Natural killer cell (primary cell): ENCODE results near the gene TTC21B. TPM values are rescaled to one million over a fixed set of nuclear protein-coding genes. Genes with fewer than 3 reads are reported as not detected.

Source experiments
- ATAC-seq, 3 donors: fragments of 150-1000 bp in 2 of 3; fragments of 200-7000 bp in 1 of 3; cut with Tn5 transposase; 1 replicate in 1 of 3; 2 replicates in 2 of 3; pipeline ENCODE4 v1.10.0; 2021; ENCODE audit warnings: mild to moderate bottlenecking in 2 of 3, moderate library complexity in 2 of 3
- DNase-seq, 2 donors: peaks; one replicate each; pipeline versions ENCODE4 v3.0.0 to v3.0.0-alpha.2; 2013 to 2021; ENCODE audit warnings: mixed read lengths in 1 of 2
- H3K27ac ChIP-seq: one replicate; pipeline ENCODE4 v1.5.1; 2013; ENCODE audit warnings: mild to moderate bottlenecking, low read length
- H3K27me3 ChIP-seq: one replicate; pipeline ENCODE4 v1.6.1; 2013; ENCODE audit warnings: low read length; ENCODE audit not compliant: control insufficient read depth, insufficient read depth
- H3K36me3 ChIP-seq: one replicate; pipeline ENCODE4 v1.6.1; 2013; ENCODE audit warnings: low read length; ENCODE audit not compliant: control insufficient read depth, insufficient read depth
- H3K4me1 ChIP-seq: one replicate; pipeline ENCODE4 v1.6.1; 2013; ENCODE audit warnings: low read length; ENCODE audit not compliant: control insufficient read depth, insufficient read depth
- H3K4me3 ChIP-seq: one replicate; pipeline ENCODE4 v1.5.1; 2013; ENCODE audit warnings: low read length
- H3K9me3 ChIP-seq: one replicate; pipeline ENCODE4 v1.6.1; 2013; ENCODE audit warnings: low read length; ENCODE audit not compliant: control insufficient read depth, insufficient read depth
- H3K27ac Mint-ChIP-seq, 2 donors: one replicate each; pipeline ENCODE4 v1.8.0; 2022; ENCODE audit warnings: mild to moderate bottlenecking in 2 of 2, mixed read lengths in 2 of 2, moderate library complexity in 1 of 2
- H3K27me3 Mint-ChIP-seq, 2 donors: one replicate each; pipeline ENCODE4 v1.8.0; 2022; ENCODE audit warnings: low read depth in 2 of 2, mixed read lengths in 2 of 2
- H3K36me3 Mint-ChIP-seq: one replicate; pipeline ENCODE4 v1.8.0; 2022; ENCODE audit warnings: mixed read lengths
- H3K4me1 Mint-ChIP-seq, 2 donors: one replicate each; pipeline ENCODE4 v1.8.0; 2022; ENCODE audit warnings: mixed read lengths in 2 of 2
- H3K4me3 Mint-ChIP-seq: one replicate; pipeline ENCODE4 v1.8.0; 2022; ENCODE audit warnings: mild to moderate bottlenecking, moderate library complexity, mixed read lengths
- H3K9me3 Mint-ChIP-seq, 2 donors: one replicate each; pipeline ENCODE4 v1.8.0; 2022; ENCODE audit warnings: mixed read lengths in 2 of 2
- CTCF ChIP-seq: fragments of 200-600 bp; IDR thresholded peaks from one replicate; pipeline ENCODE4 v1.8.0; 2022; ENCODE audit warnings: antibody characterized with exemption
- WGBS: methylation state at CpG from one replicate; pipeline ENCODE4 v1.1.7; 2013; ENCODE audit warnings: missing lambda C conversion rate; ENCODE audit not compliant: insufficient coverage; 5-methylcytosine and 5-hydroxymethylcytosine counted together
- intact Hi-C: fragments of 100-400 bp; cut with micrococcal nuclease; formaldehyde crosslinking; loops from one replicate; pipeline ENCODE4 v1.14.2; 2022
- total RNA-seq, 4 donors: library from RNA; stranded (reverse); fragments of 120-200 nt in 1 of 4; gene quantifications; one replicate each; pipeline versions ENCODE4 v1.2.3 to v1.2.4, GENCODE V29; 2013 to 2022

Gene TTC21B
- total RNA-seq, 3 donors from 2014 or later (not counting 1 experiment from before 2014, with no cell fraction given) = 31.7 to 40.1 (median 34.3) TPM

- Mint-ChIP-seq H3K4me1 (no peaks in the 10 kb centered on the region), H3K4me3 (no peak overlapping the region), H3K9me3 (peaks cover 14 to 21% of the 10 kb centered on the region in 2 donors), H3K27me3 (no peaks in the 10 kb centered on the region), H3K36me3 (peaks cover 24% of the 10 kb centered on the region), H3K27ac (no peak overlapping the region)
- no peak for TF ChIP-seq CTCF
- Histone ChIP-seq H3K4me1 (no peaks in the 10 kb centered on the region), H3K4me3 (no peak overlapping the region), H3K27me3 (no peaks in the 10 kb centered on the region), H3K36me3 (no peaks in the 10 kb centered on the region), H3K27ac (no peak overlapping the region), H3K9me3 (peaks cover 5% of the 10 kb centered on the region)
- intact Hi-C loops = no loop called here
- ATAC-seq (no peak), DNase-seq (no peak)
These were observed 101.2 kb downstream of the TTC21B start for GRCh38 chr2:165852394-165852793.

GRCh38 chr2:165847001-165847400, 106.6 kb downstream of the TTC21B start:
- no peak overlapping the region for H3K27ac Mint-ChIP-seq

GRCh38 chr2:165846056-165846455, 107.5 kb downstream of the TTC21B start:
- Histone ChIP-seq H3K4me3 (no peak overlapping the region), H3K9me3 (no peaks in the 10 kb centered on the region), H3K36me3 (no peaks in the 10 kb centered on the region), H3K4me1 (no peaks in the 10 kb centered on the region), H3K27me3 (no peaks in the 10 kb centered on the region), H3K27ac (no peak overlapping the region)
- Mint-ChIP-seq H3K4me3 (no peak overlapping the region), H3K27ac (no peak overlapping the region), H3K36me3 (peaks cover 5% of the 10 kb centered on the region), H3K4me1 (no peaks in the 10 kb centered on the region), H3K9me3 (peaks cover 3 to 5% of the 10 kb centered on the region in 2 donors), H3K27me3 (no peaks in the 10 kb centered on the region)
- no peak for DNase-seq
- ATAC-seq = no peak
- 92% methylated on average over 7 of the region's 7 CpGs for WGBS
- intact Hi-C loops = no loop called here
- TF ChIP-seq CTCF = no peak

More at GRCh38 chr2:165847001-165847400, 106.6 kb downstream of the TTC21B start:
- Mint-ChIP-seq H3K9me3 (peaks cover 4 to 9% of the 10 kb centered on the region in 2 donors), H3K4me3 (no peak overlapping the region), H3K4me1 (no peaks in the 10 kb centered on the region), H3K27me3 (no peaks in the 10 kb centered on the region), H3K36me3 (peaks cover 7% of the 10 kb centered on the region)
- Histone ChIP-seq H3K4me3 (no peak overlapping the region), H3K9me3 (no peaks in the 10 kb centered on the region), H3K27ac (no peak overlapping the region), H3K36me3 (no peaks in the 10 kb centered on the region), H3K27me3 (no peaks in the 10 kb centered on the region), H3K4me1 (no peaks in the 10 kb centered on the region)
- WGBS = no CpG with 5 or more reads among the region's 2 CpGs
- intact Hi-C loops = no loop called here
- TF ChIP-seq CTCF = no peak
- no peak for DNase-seq
- ATAC-seq = no peak

GRCh38 chr2:165844216-165844615, 109.4 kb downstream of the TTC21B start:
- Mint-ChIP-seq H3K27ac (no peak overlapping the region), H3K4me3 (no peak overlapping the region), H3K36me3 (no peaks in the 10 kb centered on the region), H3K27me3 (no peaks in the 10 kb centered on the region), H3K9me3 (no peaks in the 10 kb centered on the region), H3K4me1 (peaks cover 0 to 5% of the 10 kb centered on the region in 2 donors)
- Histone ChIP-seq H3K9me3 (no peaks in the 10 kb centered on the region), H3K4me1 (no peaks in the 10 kb centered on the region), H3K27ac (no peak overlapping the region), H3K4me3 (no peak overlapping the region), H3K36me3 (no peaks in the 10 kb centered on the region), H3K27me3 (no peaks in the 10 kb centered on the region)
- ATAC-seq = no peak
- intact Hi-C loops = no loop called here
- no CpG with 5 or more reads among the region's 2 CpGs for WGBS
- no peak for DNase-seq
- TF ChIP-seq CTCF = no peak
